Neural progenitor cell (in vitro differentiated cells): Measurements from ENCODE around the gene NAT14. TPM values are rescaled to one million over a fixed set of nuclear protein-coding genes. Genes with fewer than 3 reads are reported as not detected.

Source experiments
- DNase-seq: peaks from one replicate; pipeline ENCODE4 v3.0.0-alpha.2; 2016; ENCODE audit warnings: low spot score
- H2AFZ ChIP-seq: fragments of 200-600 bp; sonication (generic); replicated peaks from 2 replicates; pipeline ENCODE4 v1.6.1; 2016; ENCODE audit warnings: antibody characterized with exemption
- H3F3A ChIP-seq: fragments of 200-600 bp; sonication (generic); 2 replicates; pipeline ENCODE4 v1.6.1; 2016; ENCODE audit warnings: antibody characterized with exemption, low read depth
- H3K27ac ChIP-seq: fragments of 200-600 bp; sonication (generic); 2 replicates; pipeline ENCODE4 v1.5.1; 2016; ENCODE audit warnings: mild to moderate bottlenecking
- H3K27me3 ChIP-seq: fragments of 200-600 bp; sonication (generic); 2 replicates; pipeline ENCODE4 v1.6.1; 2016; ENCODE audit warnings: mild to moderate bottlenecking, moderate library complexity
- H3K36me3 ChIP-seq: fragments of 200-600 bp; sonication (generic); 2 replicates; pipeline ENCODE4 v1.5.1; 2016
- H3K4me1 ChIP-seq: fragments of 200-600 bp; sonication (generic); 2 replicates; pipeline ENCODE4 v1.6.1; 2016; ENCODE audit warnings: mixed run types
- H3K4me2 ChIP-seq: fragments of 200-600 bp; sonication (generic); 2 replicates; pipeline ENCODE4 v1.6.1; 2016
- H3K4me3 ChIP-seq: fragments of 200-600 bp; sonication (generic); 2 replicates; pipeline ENCODE4 v1.5.1; 2016
- H3K79me2 ChIP-seq: fragments of 200-600 bp; sonication (generic); 2 replicates; pipeline ENCODE4 v1.6.1; 2016; ENCODE audit warnings: low read depth
- H3K9ac ChIP-seq: fragments of 200-600 bp; sonication (generic); 2 replicates; pipeline ENCODE4 v1.6.1; 2016
- H3K9me3 ChIP-seq: fragments of 200-600 bp; sonication (generic); 2 replicates; pipeline ENCODE4 v1.5.1; 2016; ENCODE audit warnings: low read depth
- H4K20me1 ChIP-seq: fragments of 200-600 bp; sonication (generic); 2 replicates; pipeline ENCODE4 v1.6.1; 2016; ENCODE audit warnings: low read depth
- H3K27ac Mint-ChIP-seq: 3 replicates; pipeline ENCODE4 v1.8.0; 2021; ENCODE audit warnings: mixed read lengths
- H3K27me3 Mint-ChIP-seq: 2 replicates; pipeline ENCODE4 v1.8.0; 2022; ENCODE audit warnings: low read depth, mild to moderate bottlenecking, inconsistent platforms, moderate library complexity, mixed read lengths; ENCODE audit not compliant: insufficient read depth
- H3K36me3 Mint-ChIP-seq: 3 replicates; pipeline ENCODE4 v1.8.0; 2021; ENCODE audit warnings: mixed read lengths
- H3K4me1 Mint-ChIP-seq: 3 replicates; pipeline ENCODE4 v1.8.0; 2021; ENCODE audit warnings: mixed read lengths
- H3K4me3 Mint-ChIP-seq: 3 replicates; pipeline ENCODE4 v1.8.0; 2021; ENCODE audit warnings: mild to moderate bottlenecking, moderate library complexity, mixed read lengths
- H3K9me3 Mint-ChIP-seq: 3 replicates; pipeline ENCODE4 v1.8.0; 2020; ENCODE audit warnings: mixed read lengths
- CTCF ChIP-seq: fragments of 200-600 bp; sonication (generic); IDR thresholded peaks from 2 replicates; pipeline ENCODE4 v1.5.1; 2017; ENCODE audit warnings: antibody characterized with exemption, mild to moderate bottlenecking
- EZH2 ChIP-seq: fragments of 200-600 bp; sonication (generic); IDR thresholded peaks from 2 replicates; pipeline ENCODE4 v1.6.1; 2017; ENCODE audit warnings: antibody characterized with exemption, mild to moderate bottlenecking, moderate library complexity
- EZH2phosphoT487 ChIP-seq: fragments of 200-600 bp; sonication (generic); IDR thresholded peaks from 2 replicates; pipeline ENCODE4 v1.6.1; 2017; ENCODE audit warnings: antibody characterized with exemption
- total RNA-seq: library from RNA; depleted of rRNA; stranded (reverse); fragments of >200 nt; gene quantifications from 2 replicates; pipeline ENCODE4 v1.2.3, GENCODE V29; 2015; ENCODE audit warnings: low replicate concordance

The NAT14 gene
- total RNA-seq, 1 donor from 2014 or later: 16.2 TPM

- no peak overlapping the region for H3K4me3 Mint-ChIP-seq
- no peak overlapping the region for H3K4me2 ChIP-seq
Measured at GRCh38 chr19:55454787-55455243, 30.2 kb upstream of the NAT14 start.

GRCh38 chr19:55455576-55456235 is 29.3 kb upstream of the NAT14 start:
- TF ChIP-seq EZH2 (no peak), CTCF (no peak), EZH2phosphoT487 (no peak)
- no peak overlapping the region for H3K4me3 ChIP-seq
- H3K4me2 ChIP-seq: no peak overlapping the region
- no peak overlapping the region for H2AFZ ChIP-seq
- peaks cover 27% of the 10 kb centered on the region for H3K27me3 ChIP-seq
- Mint-ChIP-seq H3K4me3 (no peak overlapping the region), H3K36me3 (no peaks in the 10 kb centered on the region), H3K27ac (no peak overlapping the region), H3K9me3 (no peaks in the 10 kb centered on the region), H3K4me1 (peaks cover 36% of the 10 kb centered on the region), H3K27me3 (peaks cover 19% of the 10 kb centered on the region)
- H3K27ac ChIP-seq: no peak overlapping the region
- H3K4me1 ChIP-seq: peaks cover 23% of the 10 kb centered on the region
- no peaks in the 10 kb centered on the region for H3K9me3 ChIP-seq
- H3K79me2 ChIP-seq: no peaks in the 10 kb centered on the region
- no peaks in the 10 kb centered on the region for H3K36me3 ChIP-seq
- no peak overlapping the region for H3K9ac ChIP-seq
- peaks cover 25% of the 10 kb centered on the region for H3F3A ChIP-seq
- DNase-seq: no peak
- H4K20me1 ChIP-seq: peaks cover 20% of the 10 kb centered on the region

More at GRCh38 chr19:55454787-55455243, 30.2 kb upstream of the NAT14 start:
- Histone ChIP-seq H3F3A (peaks cover 17% of the 10 kb centered on the region), H3K4me1 (peaks cover 14% of the 10 kb centered on the region), H3K36me3 (no peaks in the 10 kb centered on the region), H2AFZ (no peak overlapping the region), H3K9ac (no peak overlapping the region), H3K27me3 (peaks cover 35% of the 10 kb centered on the region), H3K27ac (no peak overlapping the region), H3K9me3 (no peaks in the 10 kb centered on the region), H4K20me1 (peaks cover 20% of the 10 kb centered on the region), H3K4me3 (no peak overlapping the region), H3K79me2 (no peaks in the 10 kb centered on the region)
- peaks cover 30% of the 10 kb centered on the region for H3K4me1 Mint-ChIP-seq
- no peaks in the 10 kb centered on the region for H3K9me3 Mint-ChIP-seq
- TF ChIP-seq EZH2phosphoT487: no peak
- TF ChIP-seq CTCF: peak; percentile 78
- TF ChIP-seq EZH2: no peak
- peaks cover 24% of the 10 kb centered on the region for H3K27me3 Mint-ChIP-seq
- H3K36me3 Mint-ChIP-seq: no peaks in the 10 kb centered on the region
- H3K27ac Mint-ChIP-seq: no peak overlapping the region
- DNase-seq: peak; percentile 71

DNA sequence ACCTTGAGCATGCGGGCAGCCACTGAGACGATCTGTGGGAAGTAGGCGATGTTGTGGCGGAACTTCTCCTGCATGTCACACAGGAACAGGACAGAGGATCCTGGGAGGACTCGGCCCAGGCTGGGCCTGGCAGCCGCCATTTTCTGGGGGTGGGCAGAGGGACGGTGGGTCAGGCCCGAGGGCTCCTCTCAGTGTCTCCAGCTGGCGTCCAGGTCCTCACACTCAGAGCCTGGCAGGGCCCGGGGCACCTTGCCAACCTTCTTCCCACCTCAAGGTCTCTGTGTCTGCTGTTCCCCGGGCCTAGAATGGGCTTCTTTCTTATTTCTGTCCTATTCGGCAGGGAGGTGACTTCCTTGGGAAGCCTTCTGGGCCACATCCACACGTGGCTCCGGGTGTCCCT is 28.6 kb upstream of the NAT14 start:
- H3K4me2 ChIP-seq: no peak overlapping the region
- H3K4me3 ChIP-seq: no peak overlapping the region
- H3K9ac ChIP-seq: no peak overlapping the region
- no peak overlapping the region for H3K27ac ChIP-seq
- H3K27me3 ChIP-seq: peaks cover 21% of the 10 kb centered on the region
- peaks cover 14% of the 10 kb centered on the region for H3K27me3 Mint-ChIP-seq
- peaks cover 39% of the 10 kb centered on the region for H3K4me1 Mint-ChIP-seq
- no peak overlapping the region for H2AFZ ChIP-seq
- no peaks in the 10 kb centered on the region for H3K9me3 Mint-ChIP-seq
- no peak for TF ChIP-seq CTCF
- TF ChIP-seq EZH2: no peak
- TF ChIP-seq EZH2phosphoT487: no peak
- H4K20me1 ChIP-seq: peaks cover 20% of the 10 kb centered on the region
- peaks cover 30% of the 10 kb centered on the region for H3F3A ChIP-seq
- no peaks in the 10 kb centered on the region for H3K36me3 Mint-ChIP-seq
- DNase-seq: no peak
- H3K4me1 ChIP-seq: peaks cover 23% of the 10 kb centered on the region
- no peaks in the 10 kb centered on the region for H3K36me3 ChIP-seq
- no peak overlapping the region for H3K4me3 Mint-ChIP-seq
- no peak overlapping the region for H3K27ac Mint-ChIP-seq
- H3K79me2 ChIP-seq: no peaks in the 10 kb centered on the region
- H3K9me3 ChIP-seq: no peaks in the 10 kb centered on the region
